Measurements from ENCODE around the gene FLAD1. TPM values are rescaled to one million over a fixed set of nuclear protein-coding genes. Genes with fewer than 3 reads are reported as not detected.
A peak's percentile ranks its signal among the peaks of the same experiment; 100 is the strongest.

Gene FLAD1
- total RNA-seq, 1 donor: 20.6 TPM

DNA sequence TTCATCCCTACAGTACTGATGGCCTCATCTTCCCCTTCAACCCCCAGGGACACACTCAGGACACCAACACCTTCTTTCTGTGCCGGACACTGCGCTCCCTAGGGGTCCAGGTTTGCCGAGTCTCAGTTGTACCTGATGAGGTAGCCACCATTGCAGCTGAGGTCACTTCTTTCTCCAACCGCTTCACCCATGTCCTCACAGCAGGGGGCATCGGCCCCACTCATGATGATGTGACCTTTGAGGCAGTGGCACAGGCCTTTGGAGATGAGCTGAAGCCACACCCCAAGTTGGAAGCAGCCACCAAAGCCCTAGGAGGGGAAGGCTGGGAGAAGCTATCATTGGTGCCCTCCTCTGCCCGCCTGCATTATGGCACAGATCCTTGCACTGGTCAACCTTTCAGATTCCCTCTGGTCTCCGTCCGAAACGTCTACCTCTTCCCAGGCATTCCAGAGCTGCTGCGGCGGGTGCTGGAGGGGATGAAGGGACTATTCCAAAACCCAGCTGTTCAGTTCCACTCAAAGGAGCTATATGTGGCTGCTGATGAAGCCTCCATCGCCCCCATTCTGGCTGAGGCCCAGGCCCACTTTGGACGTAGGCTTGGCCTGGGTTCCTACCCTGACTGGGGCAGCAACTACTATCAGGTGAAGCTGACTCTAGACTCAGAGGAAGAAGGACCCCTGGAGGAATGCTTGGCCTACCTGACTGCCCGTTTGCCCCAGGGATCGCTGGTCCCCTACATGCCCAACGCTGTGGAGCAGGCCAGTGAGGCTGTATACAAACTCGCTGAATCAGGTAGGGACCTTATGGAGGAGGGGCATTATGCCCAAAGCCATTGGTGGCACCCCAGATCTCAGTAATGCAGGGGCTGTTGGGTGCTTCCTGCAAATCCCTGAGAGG lies 5.2 kb downstream of the FLAD1 start:
- Histone ChIP-seq H2AFZ (ENCODE audit: low read length) (no peak overlapping the region), H3K9me3 (ENCODE audit: low read depth, low read length) (no peaks in the 10 kb centered on the region), H3K36me3 (ENCODE audit: insufficient read depth, low read length) (peaks cover 32% of the 10 kb centered on the region), H3K27me3 (ENCODE audit: insufficient read depth, low read length) (no peaks in the 10 kb centered on the region), H4K20me1 (ENCODE audit: insufficient read depth, low read length) (no peaks in the 10 kb centered on the region), H3K4me3 (ENCODE audit: insufficient read depth, low read length) (no peak overlapping the region), H3K27ac (ENCODE audit: low read depth, low read length) (no peak overlapping the region), H3K4me1 (ENCODE audit: insufficient read depth, low read length) (peaks cover 10% of the 10 kb centered on the region), H3K4me2 (ENCODE audit: insufficient read depth, low read length) (no peak overlapping the region), H3K79me2 (ENCODE audit: insufficient read depth, low read length) (peaks cover 43% of the 10 kb centered on the region)
- TF ChIP-seq, protein P1, sequence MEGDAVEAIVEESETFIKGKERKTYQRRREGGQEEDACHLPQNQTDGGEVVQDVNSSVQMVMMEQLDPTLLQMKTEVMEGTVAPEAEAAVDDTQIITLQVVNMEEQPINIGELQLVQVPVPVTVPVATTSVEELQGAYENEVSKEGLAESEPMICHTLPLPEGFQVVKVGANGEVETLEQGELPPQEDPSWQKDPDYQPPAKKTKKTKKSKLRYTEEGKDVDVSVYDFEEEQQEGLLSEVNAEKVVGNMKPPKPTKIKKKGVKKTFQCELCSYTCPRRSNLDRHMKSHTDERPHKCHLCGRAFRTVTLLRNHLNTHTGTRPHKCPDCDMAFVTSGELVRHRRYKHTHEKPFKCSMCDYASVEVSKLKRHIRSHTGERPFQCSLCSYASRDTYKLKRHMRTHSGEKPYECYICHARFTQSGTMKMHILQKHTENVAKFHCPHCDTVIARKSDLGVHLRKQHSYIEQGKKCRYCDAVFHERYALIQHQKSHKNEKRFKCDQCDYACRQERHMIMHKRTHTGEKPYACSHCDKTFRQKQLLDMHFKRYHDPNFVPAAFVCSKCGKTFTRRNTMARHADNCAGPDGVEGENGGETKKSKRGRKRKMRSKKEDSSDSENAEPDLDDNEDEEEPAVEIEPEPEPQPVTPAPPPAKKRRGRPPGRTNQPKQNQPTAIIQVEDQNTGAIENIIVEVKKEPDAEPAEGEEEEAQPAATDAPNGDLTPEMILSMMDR (IDR thresholded peaks at IDR 0.05; ENCODE audit: extremely low read depth, low read depth, low read length): no peak
- DNase-seq (ENCODE audit: insufficient read length, low spot score, missing footprints): peak; percentile 38

DNA sequence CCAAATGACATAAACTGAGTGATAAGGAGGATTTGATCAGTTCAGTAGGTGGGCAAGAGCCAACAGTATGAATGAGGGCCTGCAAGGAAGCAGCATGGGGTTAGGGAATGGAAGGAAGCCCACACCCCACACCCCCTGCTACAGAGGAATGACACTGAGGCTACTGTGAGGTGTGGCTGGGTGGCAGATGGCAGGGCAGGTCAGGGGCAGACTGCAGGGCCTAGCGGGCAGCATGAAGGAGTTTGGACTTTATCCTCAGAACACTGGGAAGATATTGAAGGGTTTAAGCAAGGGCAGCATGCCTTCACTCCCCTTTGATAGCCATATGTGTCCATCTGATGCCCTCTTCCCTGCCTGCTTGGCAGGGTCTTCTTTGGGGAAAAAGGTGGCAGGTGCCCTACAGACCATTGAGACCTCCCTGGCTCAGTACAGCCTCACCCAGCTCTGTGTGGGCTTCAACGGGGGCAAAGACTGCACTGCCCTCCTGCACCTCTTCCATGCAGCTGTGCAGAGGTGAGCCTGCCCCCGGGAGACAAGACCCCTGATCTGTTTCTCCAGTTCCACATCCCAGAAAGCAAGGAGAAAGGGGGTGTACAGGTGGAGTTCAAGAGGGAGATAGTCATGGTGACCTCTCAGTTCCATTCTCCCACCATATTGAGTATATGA lies 6.2 kb downstream of the FLAD1 start:
- Histone ChIP-seq H4K20me1 (ENCODE audit: insufficient read depth, low read length) (no peaks in the 10 kb centered on the region), H3K4me1 (ENCODE audit: insufficient read depth, low read length) (no peaks in the 10 kb centered on the region), H3K4me2 (ENCODE audit: insufficient read depth, low read length) (no peak overlapping the region), H3K4me3 (ENCODE audit: insufficient read depth, low read length) (no peak overlapping the region), H3K27me3 (ENCODE audit: insufficient read depth, low read length) (no peaks in the 10 kb centered on the region), H2AFZ (ENCODE audit: low read length) (no peak overlapping the region), H3K36me3 (ENCODE audit: insufficient read depth, low read length) (peaks cover 32% of the 10 kb centered on the region), H3K79me2 (ENCODE audit: insufficient read depth, low read length) (peaks cover 33% of the 10 kb centered on the region), H3K9me3 (ENCODE audit: low read depth, low read length) (no peaks in the 10 kb centered on the region), H3K27ac (ENCODE audit: low read depth, low read length) (no peak overlapping the region)
- peak; percentile 61 for DNase-seq (ENCODE audit: insufficient read length, low spot score, missing footprints)
- TF ChIP-seq, protein P1 (IDR thresholded peaks at IDR 0.05; ENCODE audit: extremely low read depth, low read depth, low read length): no peak

DNA sequence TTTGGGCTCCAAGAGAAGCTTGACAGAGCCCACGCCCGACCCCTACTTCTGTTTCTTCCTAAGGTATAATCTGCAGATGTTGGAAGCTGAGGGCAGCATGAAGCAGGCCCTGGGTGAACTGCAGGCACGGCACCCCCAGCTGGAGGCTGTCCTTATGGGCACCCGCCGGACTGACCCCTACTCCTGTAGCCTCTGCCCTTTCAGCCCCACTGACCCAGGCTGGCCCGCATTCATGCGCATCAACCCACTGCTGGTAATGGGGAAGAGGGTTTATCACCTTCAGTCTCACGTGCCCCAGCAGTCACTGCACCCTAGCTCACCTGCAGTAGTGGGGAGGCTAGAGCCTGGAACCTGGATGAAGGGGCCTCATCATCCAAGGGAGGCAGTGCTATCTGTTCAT lies 7.1 kb downstream of the FLAD1 start:
- Histone ChIP-seq H3K4me1 (ENCODE audit: insufficient read depth, low read length) (no peaks in the 10 kb centered on the region), H3K79me2 (ENCODE audit: insufficient read depth, low read length) (peaks cover 28% of the 10 kb centered on the region), H3K27me3 (ENCODE audit: insufficient read depth, low read length) (no peaks in the 10 kb centered on the region), H3K9me3 (ENCODE audit: low read depth, low read length) (no peaks in the 10 kb centered on the region), H4K20me1 (ENCODE audit: insufficient read depth, low read length) (no peaks in the 10 kb centered on the region), H3K27ac (ENCODE audit: low read depth, low read length) (no peak overlapping the region), H3K4me2 (ENCODE audit: insufficient read depth, low read length) (no peak overlapping the region), H3K4me3 (ENCODE audit: insufficient read depth, low read length) (no peak overlapping the region), H2AFZ (ENCODE audit: low read length) (no peak overlapping the region), H3K36me3 (ENCODE audit: insufficient read depth, low read length) (peaks cover 32% of the 10 kb centered on the region)
- no peak for DNase-seq (ENCODE audit: insufficient read length, low spot score, missing footprints)
- TF ChIP-seq, protein P1 (IDR thresholded peaks at IDR 0.05; ENCODE audit: extremely low read depth, low read depth, low read length): no peak
